H9 (cell line): ENCODE results near the gene STARD3. TPM values are rescaled to one million over a fixed set of nuclear protein-coding genes. Genes with fewer than 3 reads are reported as not detected.

Source experiments
- DNase-seq: peaks from one replicate; pipeline ENCODE4 v3.0.0-alpha.2; 2017
- H2AFZ ChIP-seq: one replicate; pipeline ENCODE4 v1.6.1; 2013; ENCODE audit warnings: mild to moderate bottlenecking, low read length, control low read depth, moderate library complexity
- H2AK5ac ChIP-seq: 2 replicates; pipeline ENCODE4 v1.6.1; 2013; ENCODE audit warnings: low read length, control low read depth, mixed read lengths; ENCODE audit not compliant: insufficient read length
- H2BK120ac ChIP-seq: one replicate; pipeline ENCODE4 v1.6.1; 2013; ENCODE audit warnings: low read depth, mild to moderate bottlenecking, low read length, control low read depth, inconsistent platforms; ENCODE audit not compliant: poor library complexity, severe bottlenecking
- H2BK12ac ChIP-seq: 2 replicates; pipeline ENCODE4 v1.6.1; 2013; ENCODE audit warnings: low read length, control low read depth, mixed read lengths, low read depth; ENCODE audit not compliant: insufficient read length
- H2BK15ac ChIP-seq: 2 replicates; pipeline ENCODE4 v1.6.1; 2013; ENCODE audit warnings: low read depth, low read length, control low read depth
- H2BK20ac ChIP-seq: one replicate; pipeline ENCODE4 v1.6.1; 2013; ENCODE audit warnings: low read depth, mild to moderate bottlenecking, low read length, control low read depth, inconsistent platforms; ENCODE audit not compliant: poor library complexity, severe bottlenecking
- H2BK5ac ChIP-seq: 2 replicates; pipeline ENCODE4 v1.6.1; 2013; ENCODE audit warnings: low read length, control low read depth, mixed read lengths; ENCODE audit not compliant: insufficient read length
- H3K14ac ChIP-seq: 2 replicates; pipeline ENCODE4 v1.6.1; 2013; ENCODE audit warnings: low read length, control low read depth; ENCODE audit not compliant: insufficient read depth
- H3K18ac ChIP-seq: 2 replicates; pipeline ENCODE4 v1.6.1; 2013; ENCODE audit warnings: low read depth, mild to moderate bottlenecking, mixed read lengths, low read length, control low read depth; ENCODE audit not compliant: insufficient read length
- H3K23ac ChIP-seq: 2 replicates; pipeline ENCODE4 v1.6.1; 2013; ENCODE audit warnings: low read length, control low read depth, mixed read lengths, low read depth; ENCODE audit not compliant: insufficient read length
- H3K23me2 ChIP-seq: 2 replicates; pipeline ENCODE4 v1.6.1; 2013; ENCODE audit warnings: low read depth, mild to moderate bottlenecking, mixed read lengths, low read length, control low read depth; ENCODE audit not compliant: insufficient read length, poor library complexity, severe bottlenecking
- H3K27ac ChIP-seq: 2 replicates; pipeline ENCODE4 v1.5.1; 2013; ENCODE audit warnings: low read length, control low read depth, mixed read lengths, low read depth; ENCODE audit not compliant: insufficient read length
- H3K27me3 ChIP-seq: 2 replicates; pipeline ENCODE4 v1.6.1; 2013; ENCODE audit warnings: low read length, control low read depth, inconsistent platforms; ENCODE audit not compliant: insufficient read depth
- H3K4ac ChIP-seq: 2 replicates; pipeline ENCODE4 v1.6.1; 2013; ENCODE audit warnings: low read depth, mild to moderate bottlenecking, control low read depth, inconsistent platforms, low read length, moderate library complexity
- H3K4me1 ChIP-seq: 2 replicates; pipeline ENCODE4 v1.6.1; 2013; ENCODE audit warnings: low read length, control low read depth, inconsistent platforms; ENCODE audit not compliant: insufficient read depth
- H3K4me2 ChIP-seq: 2 replicates; pipeline ENCODE4 v1.6.1; 2013; ENCODE audit warnings: low read length, control low read depth, mixed read lengths; ENCODE audit not compliant: insufficient read length, insufficient read depth
- H3K56ac ChIP-seq: 2 replicates; pipeline ENCODE4 v1.6.1; 2013; ENCODE audit warnings: low read depth, mild to moderate bottlenecking, mixed read lengths, low read length, control low read depth; ENCODE audit not compliant: insufficient read length
- H3K79me1 ChIP-seq: 2 replicates; pipeline ENCODE4 v1.6.1; 2013; ENCODE audit warnings: low read depth, mild to moderate bottlenecking, moderate library complexity, low read length, control low read depth, inconsistent platforms; ENCODE audit not compliant: insufficient read depth, poor library complexity, severe bottlenecking
- H3K79me2 ChIP-seq: 2 replicates; pipeline ENCODE4 v1.6.1; 2013; ENCODE audit warnings: low read length, control low read depth, inconsistent platforms; ENCODE audit not compliant: insufficient read depth
- H3K9ac ChIP-seq: 2 replicates; pipeline ENCODE4 v1.6.1; 2013; ENCODE audit warnings: low read length, control low read depth, mixed read lengths; ENCODE audit not compliant: insufficient read length; ENCODE audit errors: extremely low read depth
- H3K9me3 ChIP-seq: one replicate; pipeline ENCODE4 v1.6.1; 2013; ENCODE audit warnings: low read depth, low read length, inconsistent platforms; ENCODE audit not compliant: control insufficient read depth
- H3T11ph ChIP-seq: one replicate; pipeline ENCODE4 v1.6.1; 2013; ENCODE audit warnings: mild to moderate bottlenecking, low read length, control low read depth, inconsistent platforms
- H4K20me1 ChIP-seq: one replicate; pipeline ENCODE4 v1.6.1; 2013; ENCODE audit not compliant: control insufficient read depth, insufficient read length, insufficient read depth
- H4K5ac ChIP-seq: 2 replicates; pipeline ENCODE4 v1.6.1; 2013; ENCODE audit warnings: low read depth, mild to moderate bottlenecking, mixed read lengths, low read length, control low read depth; ENCODE audit not compliant: insufficient read length
- H4K8ac ChIP-seq: replicated peaks from 2 replicates; pipeline ENCODE4 v1.6.1; 2013; ENCODE audit warnings: low read length, control low read depth, mixed read lengths, low read depth; ENCODE audit not compliant: insufficient read length
- H4K91ac ChIP-seq: 2 replicates; pipeline ENCODE4 v1.6.1; 2013; ENCODE audit warnings: low read depth, mild to moderate bottlenecking, moderate library complexity, mixed read lengths, low read length, control low read depth; ENCODE audit not compliant: insufficient read length
- H3K27ac Mint-ChIP-seq, 3 experiments: 2 replicates in 2 of 3; 3 replicates in 1 of 3; pipeline ENCODE4 v1.8.0; 2020 to 2021; ENCODE audit warnings: mixed read lengths in 3 of 3, mild to moderate bottlenecking in 1 of 3, moderate library complexity in 1 of 3
- H3K27me3 Mint-ChIP-seq: 2 replicates; pipeline ENCODE4 v1.8.0; 2021; ENCODE audit warnings: low read depth, mild to moderate bottlenecking, moderate library complexity, mixed read lengths
- H3K36me3 Mint-ChIP-seq, 3 experiments: 2 replicates in 2 of 3; 3 replicates in 1 of 3; pipeline ENCODE4 v1.8.0; 2020 to 2021; ENCODE audit warnings: low read depth in 3 of 3, mixed read lengths in 3 of 3; ENCODE audit not compliant: insufficient read depth in 1 of 3
- H3K4me1 Mint-ChIP-seq, 2 experiments: 2 replicates each; pipeline ENCODE4 v1.8.0; 2020; ENCODE audit warnings: mixed read lengths in 2 of 2
- H3K4me3 Mint-ChIP-seq, 2 experiments: 2 replicates in 1 of 2; 3 replicates in 1 of 2; pipeline ENCODE4 v1.8.0; 2020 to 2021; ENCODE audit warnings: mild to moderate bottlenecking in 2 of 2, mixed read lengths in 2 of 2, moderate library complexity in 1 of 2
- H3K9me3 Mint-ChIP-seq, 2 experiments: 2 replicates in 1 of 2; 3 replicates in 1 of 2; pipeline ENCODE4 v1.8.0; 2020; ENCODE audit warnings: mild to moderate bottlenecking in 2 of 2, mixed read lengths in 2 of 2, moderate library complexity in 1 of 2
- CTCF ChIP-seq: fragments of 200-600 bp; sonication (generic); conservative IDR thresholded peaks from 3 replicates; pipeline ENCODE4 v1.8.0; 2021; ENCODE audit warnings: antibody characterized with exemption, mild to moderate bottlenecking
- WGBS: extraction: QIAGEN DNeasy Blood & Tissue Kit; methylation state at CpG from one replicate; pipeline ENCODE4 v1.1.7; 2013; ENCODE audit warnings: missing lambda C conversion rate, low lambda C conversion rate, mixed read lengths; ENCODE audit not compliant: insufficient read length; ENCODE audit errors: extremely low coverage; 5-methylcytosine and 5-hydroxymethylcytosine counted together
- total RNA-seq: library from RNA; stranded (reverse); gene quantifications from 2 replicates; pipeline ENCODE4 v1.2.1, GENCODE V29; 2021

The STARD3 gene
- total RNA-seq, 1 experiment from 2014 or later, result 51.3 TPM

GRCh38 chr17:39595294-39595693 is 41.6 kb upstream of the STARD3 start:
- Histone ChIP-seq H3K4ac (no peak overlapping the region), H2BK5ac (no peak overlapping the region), H2BK15ac (no peak overlapping the region), H2BK20ac (no peak overlapping the region), H3K56ac (no peak overlapping the region), H2BK120ac (no peak overlapping the region), H4K91ac (no peak overlapping the region), H3K18ac (no peak overlapping the region), H3K79me2 (no peaks in the 10 kb centered on the region), H2AK5ac (no peak overlapping the region), H3K27me3 (peaks cover 66% of the 10 kb centered on the region), H4K5ac (no peak overlapping the region), H3K23me2 (peaks cover 3% of the 10 kb centered on the region), H2BK12ac (no peak overlapping the region), H3T11ph (no peak overlapping the region), H3K9me3 (no peaks in the 10 kb centered on the region), H4K20me1 (peaks cover 2% of the 10 kb centered on the region), H3K9ac (no peak overlapping the region), H3K27ac (no peak overlapping the region), H3K4me2 (no peak overlapping the region), H3K79me1 (no peaks in the 10 kb centered on the region), H3K4me1 (peaks cover 8% of the 10 kb centered on the region; the same call in 1 of the 2 replicates), H3K23ac (no peak overlapping the region), H3K14ac (no peak overlapping the region), H4K8ac (no peak overlapping the region), H2AFZ (no peak overlapping the region)
- no peak for TF ChIP-seq CTCF
- DNase-seq, result no peak
- H3K27ac Mint-ChIP-seq, result no peak overlapping the region
- peaks cover 100% of the 10 kb centered on the region for H3K27me3 Mint-ChIP-seq
- no peaks in the 10 kb centered on the region for H3K36me3 Mint-ChIP-seq
- no CpG with 5 or more reads among the region's 4 CpGs for WGBS
- peaks cover 0 to 4% of the 10 kb centered on the region in 2 experiments; a peak in 2 of 5 replicates for H3K9me3 Mint-ChIP-seq
- H3K4me1 Mint-ChIP-seq, result peaks cover 20 to 54% of the 10 kb centered on the region in 2 experiments
- no peak overlapping the region for H3K4me3 Mint-ChIP-seq
